Gastroesophageal sphincter (tissue), 3 donors: ENCODE measurements around the gene GLRX2.

Experiments used
- EP300 ChIP-seq: sonication (generic); formaldehyde crosslinking; IDR thresholded peaks from one replicate; pipeline ENCODE4 v1.6.1; 2017; ENCODE audit warnings: antibody characterized with exemption, mild to moderate bottlenecking
- POLR2A ChIP-seq, 2 donors: fragments of 450-650 bp; IDR thresholded peaks; one replicate each; pipeline ENCODE4 v1.6.1; 2017; ENCODE audit warnings: antibody characterized with exemption in 2 of 2, mild to moderate bottlenecking in 2 of 2, moderate library complexity in 1 of 2
- TF ChIP-seq, protein P1 (sequence below), 4 experiments: fragments of 200-600 bp in 2 of 4; fragments of 450-650 bp in 2 of 4; sonication (generic) in 1 of 4; IDR thresholded peaks; one replicate each; pipeline ENCODE4 v1.5.1; 2017 to 2019; ENCODE audit warnings: antibody characterized with exemption in 4 of 4, mild to moderate bottlenecking in 2 of 4, moderate library complexity in 2 of 4

DNA sequence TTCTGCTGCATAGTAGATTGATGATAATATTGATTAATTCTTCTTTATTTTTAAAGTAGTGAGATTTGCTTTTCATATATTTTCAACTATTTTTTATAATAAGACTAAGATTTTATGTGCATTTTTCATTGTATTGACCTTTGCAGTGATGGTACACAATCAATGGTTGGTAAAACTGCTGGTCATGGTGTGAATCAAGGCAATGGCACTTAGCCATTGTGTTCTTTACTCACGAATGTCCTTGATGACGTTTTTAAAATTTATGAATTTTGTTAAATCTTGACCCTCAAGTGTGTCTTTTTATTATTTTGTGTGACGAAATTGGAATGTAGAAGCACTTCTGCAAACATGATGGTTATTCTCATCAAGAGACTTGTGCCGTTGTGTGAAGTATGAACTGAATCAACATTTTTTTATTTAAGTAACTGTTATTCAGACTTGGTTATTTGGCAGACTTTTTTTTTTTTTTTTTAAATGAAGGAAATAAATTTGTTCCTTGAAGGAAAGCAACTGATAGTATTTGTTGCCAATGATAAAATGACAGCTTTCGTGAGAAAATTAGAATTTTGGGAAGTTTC, 39.2 kb upstream of the GLRX2 start:
- TF ChIP-seq, protein P1, sequence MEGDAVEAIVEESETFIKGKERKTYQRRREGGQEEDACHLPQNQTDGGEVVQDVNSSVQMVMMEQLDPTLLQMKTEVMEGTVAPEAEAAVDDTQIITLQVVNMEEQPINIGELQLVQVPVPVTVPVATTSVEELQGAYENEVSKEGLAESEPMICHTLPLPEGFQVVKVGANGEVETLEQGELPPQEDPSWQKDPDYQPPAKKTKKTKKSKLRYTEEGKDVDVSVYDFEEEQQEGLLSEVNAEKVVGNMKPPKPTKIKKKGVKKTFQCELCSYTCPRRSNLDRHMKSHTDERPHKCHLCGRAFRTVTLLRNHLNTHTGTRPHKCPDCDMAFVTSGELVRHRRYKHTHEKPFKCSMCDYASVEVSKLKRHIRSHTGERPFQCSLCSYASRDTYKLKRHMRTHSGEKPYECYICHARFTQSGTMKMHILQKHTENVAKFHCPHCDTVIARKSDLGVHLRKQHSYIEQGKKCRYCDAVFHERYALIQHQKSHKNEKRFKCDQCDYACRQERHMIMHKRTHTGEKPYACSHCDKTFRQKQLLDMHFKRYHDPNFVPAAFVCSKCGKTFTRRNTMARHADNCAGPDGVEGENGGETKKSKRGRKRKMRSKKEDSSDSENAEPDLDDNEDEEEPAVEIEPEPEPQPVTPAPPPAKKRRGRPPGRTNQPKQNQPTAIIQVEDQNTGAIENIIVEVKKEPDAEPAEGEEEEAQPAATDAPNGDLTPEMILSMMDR (IDR thresholded peaks at IDR 0.05): no peak
- no peak for TF ChIP-seq EP300
- TF ChIP-seq POLR2A (IDR thresholded peaks at IDR 0.05): no peak
